ENCODE data around the gene CDC6.

CDC6 gene

GRCh38 chr17:40323391-40324381 is 36.0 kb downstream of the CDC6 start:
- DNase-seq = peak in 2 of 3 donors; percentile 54 to 61

GRCh38 chr17:40325156-40326013 is 37.7 kb downstream of the CDC6 start:
- peak; percentile 65 to 69 (median 66) for DNase-seq

- peak in 2 of 3 donors; percentile 50 to 59 for DNase-seq
These were observed 38.5 kb downstream of the CDC6 start for GRCh38 chr17:40326014-40326831.

- no peak for DNase-seq
These were observed 39.1 kb downstream of the CDC6 start for GRCh38 chr17:40326832-40327199.

GRCh38 chr17:40327244-40327729 is 39.6 kb downstream of the CDC6 start:
- DNase-seq = no peak

- DNase-seq = no peak
These were observed 40.2 kb downstream of the CDC6 start for GRCh38 chr17:40327735-40328385.

GRCh38 chr17:40328386-40328766 is 40.7 kb downstream of the CDC6 start:
- DNase-seq = no peak

- peak in 2 of 3 donors; percentile 70 to 72 for DNase-seq
These were observed 42.4 kb downstream of the CDC6 start for GRCh38 chr17:40329839-40330794.

GRCh38 chr17:40330850-40331470 is 43.3 kb downstream of the CDC6 start:
- DNase-seq = no peak

- DNase-seq = no peak
These were observed 44.3 kb downstream of the CDC6 start for GRCh38 chr17:40331743-40332641.

GRCh38 chr17:40333781-40334448 is 46.2 kb downstream of the CDC6 start:
- peak; percentile 73 to 80 (median 77) for DNase-seq

GRCh38 chr17:40335620-40336019 is 47.9 kb downstream of the CDC6 start:
- DNase-seq = no peak

GRCh38 chr17:40337351-40337750 is 49.7 kb downstream of the CDC6 start:
- DNase-seq = no peak

GRCh38 chr17:40338058-40338457 is 50.4 kb downstream of the CDC6 start:
- DNase-seq = peak in 2 of 3 donors; percentile 35 to 53

GRCh38 chr17:40338941-40339649 is 51.4 kb downstream of the CDC6 start:
- no peak for DNase-seq

- no peak for DNase-seq
These were observed 52.6 kb downstream of the CDC6 start for GRCh38 chr17:40340327-40340726.

- peak; percentile 94 to 96 (median 95) for DNase-seq
These were observed 53.5 kb downstream of the CDC6 start for GRCh38 chr17:40340880-40341807.
